Measurements from ENCODE around the gene HUNK. TPM values are rescaled to one million over a fixed set of nuclear protein-coding genes. Genes with fewer than 3 reads are reported as not detected.

Gene HUNK
- polyA plus RNA-seq, 1 donor (not counting 4 experiments of a cell fraction or from before 2014, with no cell fraction given): 0.03 TPM

DNA sequence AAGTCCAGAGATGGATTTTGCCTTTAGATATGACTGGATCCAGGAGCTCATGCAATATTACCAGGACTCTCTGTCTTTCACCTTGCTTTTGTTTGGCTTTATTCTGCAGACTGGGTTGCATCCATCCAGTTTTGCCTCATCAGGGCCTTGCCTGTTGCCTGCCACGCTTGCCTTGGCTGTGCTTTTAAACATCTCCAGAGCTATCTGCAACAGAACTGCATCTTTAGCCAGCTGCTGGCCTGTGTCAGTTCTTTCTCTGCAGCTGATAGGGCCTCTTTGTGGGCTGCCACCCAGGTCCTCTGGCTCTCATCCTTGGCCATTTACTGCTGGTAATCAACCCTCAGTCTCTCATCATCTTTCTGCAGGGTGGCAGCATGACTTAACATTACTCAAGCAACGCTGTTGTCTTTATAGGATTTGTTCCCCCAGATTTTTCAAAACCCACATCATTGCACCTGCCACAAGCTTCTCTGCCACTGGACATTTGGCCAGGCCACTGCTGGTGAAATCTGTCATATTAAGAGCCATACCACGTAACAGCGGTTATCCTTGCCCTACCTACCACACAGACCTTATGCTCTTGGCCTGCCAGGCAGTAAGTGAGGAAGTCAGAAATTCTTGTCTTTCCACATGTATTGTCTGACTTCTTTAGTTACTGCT, 24.4 kb upstream of the HUNK start:
- no peaks in the 10 kb centered on the region for H4K20me1 ChIP-seq (ENCODE audit: control insufficient read depth, extremely low read depth, insufficient read depth, low read length)
- FAIRE-seq: no peak
- H2AFZ ChIP-seq (ENCODE audit: control insufficient read depth, low read length): no peak overlapping the region
- H3K4me2 ChIP-seq (ENCODE audit: control insufficient read depth, extremely low read depth, insufficient read depth, low read depth, low read length): no peak overlapping the region
- no peaks in the 10 kb centered on the region for H3K79me2 ChIP-seq (ENCODE audit: control insufficient read depth, insufficient read depth, low read length)
- H3K27me3 ChIP-seq (ENCODE audit: control insufficient read depth, extremely low read depth, insufficient read depth, low read length): no peaks in the 10 kb centered on the region
- no peak overlapping the region for H3K9ac ChIP-seq (ENCODE audit: control insufficient read depth, extremely low read depth, insufficient read depth, low read length)
- H3K9me1 ChIP-seq (ENCODE audit: control insufficient read depth, extremely low read depth, insufficient read depth, low read length): no peaks in the 10 kb centered on the region
- no peaks in the 10 kb centered on the region for H3K9me3 ChIP-seq (ENCODE audit: control insufficient read depth, low read depth, low read length)
- no peaks in the 10 kb centered on the region for H3K4me1 ChIP-seq (ENCODE audit: control insufficient read depth, extremely low read depth, insufficient read depth, low read length)
- DNase-seq (ENCODE audit: low read depth, low spot score): no peak
- H3K4me3 ChIP-seq (ENCODE audit: control insufficient read depth in 2 of 3, extremely low read depth in 1 of 3, insufficient read depth in 2 of 3, low read depth in 1 of 3, low read length in 3 of 3): no peak overlapping the region
- no peaks in the 10 kb centered on the region for H3K36me3 ChIP-seq (ENCODE audit: control insufficient read depth in 2 of 2, extremely low read depth in 1 of 2, insufficient read depth in 2 of 2, low read length in 2 of 2)
- dilution Hi-C loops (cut with MboI; ENCODE audit: extremely low pct_ligation_motif_present, low sequenced_read_pairs): no loop called here
- H3K27ac ChIP-seq (ENCODE audit: control insufficient read depth, insufficient read depth, low read length): no peak overlapping the region
- TF ChIP-seq, protein P1, sequence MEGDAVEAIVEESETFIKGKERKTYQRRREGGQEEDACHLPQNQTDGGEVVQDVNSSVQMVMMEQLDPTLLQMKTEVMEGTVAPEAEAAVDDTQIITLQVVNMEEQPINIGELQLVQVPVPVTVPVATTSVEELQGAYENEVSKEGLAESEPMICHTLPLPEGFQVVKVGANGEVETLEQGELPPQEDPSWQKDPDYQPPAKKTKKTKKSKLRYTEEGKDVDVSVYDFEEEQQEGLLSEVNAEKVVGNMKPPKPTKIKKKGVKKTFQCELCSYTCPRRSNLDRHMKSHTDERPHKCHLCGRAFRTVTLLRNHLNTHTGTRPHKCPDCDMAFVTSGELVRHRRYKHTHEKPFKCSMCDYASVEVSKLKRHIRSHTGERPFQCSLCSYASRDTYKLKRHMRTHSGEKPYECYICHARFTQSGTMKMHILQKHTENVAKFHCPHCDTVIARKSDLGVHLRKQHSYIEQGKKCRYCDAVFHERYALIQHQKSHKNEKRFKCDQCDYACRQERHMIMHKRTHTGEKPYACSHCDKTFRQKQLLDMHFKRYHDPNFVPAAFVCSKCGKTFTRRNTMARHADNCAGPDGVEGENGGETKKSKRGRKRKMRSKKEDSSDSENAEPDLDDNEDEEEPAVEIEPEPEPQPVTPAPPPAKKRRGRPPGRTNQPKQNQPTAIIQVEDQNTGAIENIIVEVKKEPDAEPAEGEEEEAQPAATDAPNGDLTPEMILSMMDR (optimal IDR thresholded peaks at IDR 0.05 in 1 of 3, IDR thresholded peaks at IDR 0.05 in 1 of 3, conservative IDR thresholded peaks at IDR 0.05 in 1 of 3; ENCODE audit: extremely low read depth in 1 of 3, insufficient read depth in 2 of 3, low read length in 3 of 3): no peak
- TF ChIP-seq EZH2 (IDR thresholded peaks at IDR 0.05; ENCODE audit: low read length): no peak

DNA sequence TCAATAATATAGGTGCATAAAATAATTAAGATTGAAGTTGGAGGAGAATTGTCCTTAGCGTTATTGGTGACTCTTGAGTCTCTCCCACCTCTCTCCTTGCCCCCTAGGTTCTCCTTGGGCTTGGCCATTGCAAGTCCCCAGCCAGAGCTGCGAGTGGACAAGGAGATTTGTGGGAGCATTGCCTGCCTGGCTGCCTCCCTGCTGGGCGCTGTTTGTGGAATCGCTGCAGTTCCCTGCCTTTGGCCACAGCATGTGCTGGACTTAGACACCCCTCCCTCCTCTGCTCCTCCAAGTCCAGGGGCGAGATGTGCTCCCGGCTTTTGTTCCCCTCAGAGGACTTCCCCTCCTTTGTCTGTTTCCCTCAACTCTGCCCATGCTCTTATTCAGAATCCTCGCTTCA, 21.9 kb upstream of the HUNK start:
- FAIRE-seq: no peak
- no peaks in the 10 kb centered on the region for H3K79me2 ChIP-seq (ENCODE audit: control insufficient read depth, insufficient read depth, low read length)
- no peak overlapping the region for H3K4me3 ChIP-seq (ENCODE audit: control insufficient read depth in 2 of 3, extremely low read depth in 1 of 3, insufficient read depth in 2 of 3, low read depth in 1 of 3, low read length in 3 of 3)
- H3K9me3 ChIP-seq (ENCODE audit: control insufficient read depth, low read depth, low read length): no peaks in the 10 kb centered on the region
- no peak overlapping the region for H3K27ac ChIP-seq (ENCODE audit: control insufficient read depth, insufficient read depth, low read length)
- dilution Hi-C loops (cut with MboI; ENCODE audit: extremely low pct_ligation_motif_present, low sequenced_read_pairs): no loop called here
- no peak for TF ChIP-seq EZH2 (IDR thresholded peaks at IDR 0.05; ENCODE audit: low read length)
- TF ChIP-seq, protein P1 (optimal IDR thresholded peaks at IDR 0.05 in 1 of 3, IDR thresholded peaks at IDR 0.05 in 1 of 3, conservative IDR thresholded peaks at IDR 0.05 in 1 of 3; ENCODE audit: extremely low read depth in 1 of 3, insufficient read depth in 2 of 3, low read length in 3 of 3): no peak
- no peak overlapping the region for H2AFZ ChIP-seq (ENCODE audit: control insufficient read depth, low read length)
- no peaks in the 10 kb centered on the region for H3K9me1 ChIP-seq (ENCODE audit: control insufficient read depth, extremely low read depth, insufficient read depth, low read length)
- no peaks in the 10 kb centered on the region for H3K4me1 ChIP-seq (ENCODE audit: control insufficient read depth, extremely low read depth, insufficient read depth, low read length)
- H3K9ac ChIP-seq (ENCODE audit: control insufficient read depth, extremely low read depth, insufficient read depth, low read length): no peak overlapping the region
- H3K36me3 ChIP-seq (ENCODE audit: control insufficient read depth in 2 of 2, extremely low read depth in 1 of 2, insufficient read depth in 2 of 2, low read length in 2 of 2): no peaks in the 10 kb centered on the region
- no peak for DNase-seq (ENCODE audit: low read depth, low spot score)
- H3K27me3 ChIP-seq (ENCODE audit: control insufficient read depth, extremely low read depth, insufficient read depth, low read length): no peaks in the 10 kb centered on the region
- H3K4me2 ChIP-seq (ENCODE audit: control insufficient read depth, extremely low read depth, insufficient read depth, low read depth, low read length): no peak overlapping the region
- no peaks in the 10 kb centered on the region for H4K20me1 ChIP-seq (ENCODE audit: control insufficient read depth, extremely low read depth, insufficient read depth, low read length)
